Activated naive CD4-positive, alpha-beta T cell treated with anti-CD3 and anti-CD28 coated beads, Interleukin-2, amount 50 U/mL, for 16 hours (primary cell): Measurements from ENCODE around the gene KAZALD1.
A peak's percentile ranks its signal among the peaks of the same experiment; 100 is the strongest.
"Not testable (repeated sequence)": the region's sequence is repeated elsewhere in the genome, so short reads cannot be mapped to it uniquely, and the experiment has no call there.

Experiments used
- DNase-seq: peaks from one replicate; pipeline ENCODE4 v3.0.0-alpha.2; 2020

KAZALD1 gene

GRCh38 chr10:101031128-101031795 is 30.5 kb upstream of the KAZALD1 start, which contains the start of the genes PDZD7 and SFXN3:
TSS of gene PDZD7 (minus strand) at chr10:101031129. CDS start at chr10:101030219, 910 bp downstream.
TSS of gene SFXN3 (plus strand) at chr10:101031234. CDS start at chr10:101034695, 3,461 bp downstream.
- peak; percentile 98 for DNase-seq

- peak; percentile 74 for DNase-seq
Measured at GRCh38 chr10:101031796-101032636, 29.8 kb upstream of the KAZALD1 start.

DNA sequence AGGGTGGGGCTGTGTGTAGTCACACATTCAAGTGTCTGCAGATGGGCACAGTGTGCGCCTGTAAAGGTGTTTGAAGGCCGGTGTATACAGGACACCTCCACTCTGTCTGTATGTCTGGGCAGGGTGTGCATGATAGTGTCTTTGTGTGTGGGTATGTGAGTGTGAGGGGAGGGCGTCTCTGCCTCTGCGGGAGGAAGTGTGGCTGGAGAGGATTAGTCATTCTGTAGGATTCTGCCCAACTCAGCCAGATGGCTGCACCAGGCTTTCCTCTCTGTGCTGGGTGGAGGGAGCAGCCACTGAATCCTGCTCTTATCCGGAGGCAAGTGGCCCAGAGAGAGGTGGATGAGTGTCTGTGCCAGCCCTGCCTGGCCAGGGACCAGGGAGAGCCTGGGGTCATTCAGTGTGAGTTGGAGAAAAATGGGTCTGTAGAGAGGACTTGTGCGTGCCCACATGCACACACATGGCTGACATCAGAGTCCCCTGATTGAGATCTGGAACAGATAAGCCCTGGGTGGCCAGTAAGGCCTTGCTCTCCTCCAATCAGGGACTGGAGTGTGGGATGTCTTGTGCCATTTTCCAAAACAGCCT is 29.1 kb upstream of the KAZALD1 start:
- peak; percentile 34 for DNase-seq

DNA sequence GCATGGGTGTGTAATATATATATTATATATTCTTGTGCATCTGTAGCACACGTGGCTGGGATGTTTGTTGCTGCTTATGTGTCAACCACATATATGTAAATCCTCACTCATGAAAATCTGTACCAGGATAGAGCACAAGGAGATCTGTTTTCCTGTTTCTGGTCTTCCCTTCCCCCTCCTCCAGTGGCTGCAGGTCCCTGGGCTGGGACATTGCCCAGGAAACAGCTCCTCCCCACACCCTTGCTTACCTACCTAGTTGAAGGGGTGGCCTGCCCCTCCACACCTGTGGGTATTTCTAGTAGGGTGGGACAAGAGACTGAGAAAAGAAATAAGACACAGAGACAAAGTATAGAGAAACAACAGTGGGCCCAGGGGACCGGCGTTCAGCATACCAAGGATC is 28.5 kb upstream of the KAZALD1 start:
- DNase-seq: no peak

DNA sequence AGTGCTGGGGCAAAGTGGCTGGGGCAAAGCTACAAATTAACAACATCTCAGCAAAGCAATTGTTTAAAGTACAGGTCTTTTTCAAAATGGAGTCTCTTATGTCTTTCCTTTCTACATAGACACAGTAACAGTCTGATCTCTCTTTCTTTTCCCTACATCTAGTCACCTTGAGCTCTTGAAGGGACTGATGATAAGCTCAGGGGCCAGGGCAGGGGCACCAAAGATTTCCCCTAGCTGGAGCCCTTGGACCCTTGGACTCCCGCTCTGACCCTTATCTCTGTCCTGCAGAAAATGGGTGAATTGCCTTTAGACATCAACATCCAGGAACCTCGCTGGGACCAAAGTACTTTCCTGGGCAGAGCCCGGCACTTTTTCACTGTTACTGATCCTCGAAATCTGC is 27.4 kb upstream of the KAZALD1 start:
- DNase-seq: not testable (repeated sequence)

DNA sequence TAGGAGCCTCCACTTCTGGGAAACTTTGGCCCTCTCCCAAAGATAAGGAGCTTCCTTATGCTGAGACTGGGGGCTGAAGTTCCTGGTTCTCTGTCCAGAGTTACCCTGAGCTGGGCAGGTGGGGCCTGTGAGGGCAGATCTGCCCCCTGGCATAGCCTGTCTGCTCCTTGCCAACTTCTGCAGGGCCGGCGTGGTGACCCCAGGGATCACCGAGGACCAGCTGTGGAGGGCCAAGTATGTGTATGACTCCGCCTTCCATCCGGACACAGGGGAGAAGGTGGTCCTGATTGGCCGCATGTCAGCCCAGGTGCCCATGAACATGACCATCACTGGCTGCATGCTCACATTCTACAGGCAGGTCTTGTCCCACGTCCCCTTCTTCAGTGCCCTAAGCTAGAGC is 26.5 kb upstream of the KAZALD1 start:
- DNase-seq: no peak

GRCh38 chr10:101035916-101036702 is 25.7 kb upstream of the KAZALD1 start:
- no peak for DNase-seq

DNA sequence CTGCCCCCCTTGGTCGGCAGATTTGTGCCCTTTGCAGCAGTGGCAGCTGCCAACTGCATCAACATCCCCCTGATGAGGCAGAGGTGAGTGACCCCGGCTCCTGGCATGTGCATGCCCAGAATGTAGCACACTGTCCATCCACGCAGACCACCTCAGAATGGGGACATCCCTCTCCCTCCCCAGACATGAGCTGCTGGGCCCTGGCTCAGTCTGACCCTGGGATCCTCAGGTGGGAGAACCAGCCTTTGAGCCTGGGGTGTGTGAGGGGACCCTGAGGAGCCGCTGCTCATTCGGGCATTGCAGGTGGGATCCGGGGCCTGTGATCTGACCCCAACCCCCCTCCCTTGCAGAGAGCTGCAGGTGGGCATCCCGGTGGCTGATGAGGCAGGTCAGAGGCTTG is 25.1 kb upstream of the KAZALD1 start:
- DNase-seq: no peak

GRCh38 chr10:101038484-101038883 is 23.3 kb upstream of the KAZALD1 start:
- no peak for DNase-seq

DNA sequence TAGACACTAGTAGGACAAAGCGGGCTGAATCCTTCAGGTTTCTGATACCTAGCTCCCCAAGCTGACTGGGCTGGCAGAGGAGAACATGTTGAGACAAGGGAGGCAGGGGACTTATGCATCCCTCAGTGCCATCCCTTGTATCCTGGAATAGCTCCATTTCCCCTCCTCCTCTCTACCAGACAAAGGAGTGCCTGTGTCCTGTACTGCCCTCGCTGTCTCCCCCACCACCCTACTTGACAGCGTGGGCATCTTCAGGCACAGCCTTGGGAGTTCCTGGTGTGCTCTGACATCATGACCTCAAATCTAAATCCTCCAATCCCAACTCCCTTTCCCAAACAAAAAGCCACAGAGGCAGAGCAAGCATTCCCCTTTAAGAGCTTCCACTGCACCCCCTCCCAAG is 21.7 kb upstream of the KAZALD1 start:
- no peak for DNase-seq

DNA sequence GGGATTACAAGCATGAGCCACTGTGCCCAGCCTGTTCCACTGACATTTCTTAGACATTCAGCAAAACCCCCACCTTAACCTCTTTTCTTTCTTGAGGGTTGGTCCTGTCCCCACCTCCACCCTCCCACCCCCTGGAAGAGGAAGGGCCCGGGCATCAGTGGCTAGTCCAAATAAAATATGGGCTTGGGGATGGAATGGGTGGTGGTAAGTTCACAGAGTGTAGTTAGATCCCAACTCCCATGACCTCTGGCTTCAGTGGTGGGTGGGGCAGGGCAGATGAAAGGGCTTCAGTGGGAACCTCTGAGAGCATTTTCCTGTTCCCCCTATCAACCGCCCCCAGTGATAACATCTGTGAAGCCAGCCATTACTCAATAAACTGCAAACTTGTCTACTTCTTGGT is 20.9 kb upstream of the KAZALD1 start:
- no peak for DNase-seq

GRCh38 chr10:101041252-101041761 is 20.5 kb upstream of the KAZALD1 start:
- DNase-seq: peak; percentile 75

GRCh38 chr10:101042118-101042517 is 19.7 kb upstream of the KAZALD1 start:
- DNase-seq: no peak

- peak; percentile 85 for DNase-seq
Measured at GRCh38 chr10:101042667-101043362, 19.0 kb upstream of the KAZALD1 start.

DNA sequence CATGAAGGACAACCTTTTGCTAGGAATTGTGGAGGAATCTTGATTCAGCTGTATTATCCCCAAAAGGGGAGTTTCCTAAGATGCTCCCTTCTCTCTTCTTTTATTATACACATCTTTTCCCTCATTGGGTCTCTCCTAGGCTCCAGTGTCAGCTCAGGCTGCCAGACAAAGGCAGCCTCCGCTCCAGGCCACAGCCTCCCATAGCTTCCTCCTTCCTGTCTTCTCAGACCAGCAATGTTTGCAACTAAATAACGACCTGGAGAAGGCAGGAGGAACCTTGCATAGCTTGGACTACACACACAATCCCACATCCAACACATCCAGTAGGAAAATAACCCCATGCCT is 18.5 kb upstream of the KAZALD1 start:
- no peak for DNase-seq

- DNase-seq: no peak
Measured at GRCh38 chr10:101044117-101044516, 17.7 kb upstream of the KAZALD1 start.

DNA sequence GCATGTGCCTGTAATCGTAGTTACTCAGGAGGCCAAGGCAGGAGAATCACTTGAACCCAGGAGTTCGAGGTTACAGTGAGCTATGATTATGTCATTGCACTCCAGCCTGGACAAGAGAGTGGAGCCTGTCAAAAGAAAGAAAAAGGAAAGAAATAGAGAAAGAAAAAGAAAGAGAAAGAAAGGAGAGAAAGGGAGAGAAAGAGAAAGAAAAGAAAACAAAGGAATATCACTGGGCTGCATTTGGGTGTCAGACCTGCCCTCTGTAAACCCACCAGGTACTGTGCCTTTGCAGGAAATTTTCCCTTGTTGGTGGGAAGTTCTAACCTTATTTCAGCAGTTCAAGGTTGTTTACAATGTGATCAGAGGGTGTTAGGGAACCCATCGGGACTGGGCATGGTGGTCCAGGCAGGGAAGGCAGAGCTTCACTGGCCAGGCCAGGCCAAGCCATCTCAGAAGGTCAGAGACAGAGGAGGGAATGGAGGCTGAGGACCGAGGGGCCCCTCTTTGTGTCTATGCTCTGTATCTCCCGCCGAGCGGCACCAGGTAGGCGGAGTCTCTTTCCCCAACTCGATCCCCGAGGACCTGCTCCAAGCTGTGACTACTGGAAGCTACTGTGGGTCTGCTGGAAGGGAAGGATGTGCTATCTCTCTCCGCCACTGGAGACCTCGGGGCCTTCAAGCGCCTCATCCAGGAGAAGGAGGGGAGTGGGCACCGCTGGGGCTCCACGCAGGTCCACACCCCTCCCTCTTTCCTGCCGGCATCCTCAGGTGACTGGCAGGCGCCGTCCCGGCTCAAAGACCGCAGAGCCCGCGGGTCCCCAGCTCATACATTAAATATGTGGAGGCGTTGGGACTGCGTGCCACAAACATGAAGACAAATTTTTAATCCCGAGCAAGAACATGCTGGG is 15.2 kb upstream of the KAZALD1 start:
- DNase-seq: no peak

GRCh38 chr10:101047268-101047667 is 14.5 kb upstream of the KAZALD1 start:
- DNase-seq: no peak

- no peak for DNase-seq
Measured at GRCh38 chr10:101047961-101048892, 13.6 kb upstream of the KAZALD1 start.
